GM12801 (cell line): ENCODE measurements around the gene ASAP2.

Experiments
- TF ChIP-seq, protein P1 (sequence below): IDR thresholded peaks from one replicate; pipeline ENCODE4 v1.5.1; 2011; ENCODE audit warnings: control low read depth; ENCODE audit not compliant: insufficient read length; ENCODE audit errors: extremely low read depth

The ASAP2 gene

DNA sequence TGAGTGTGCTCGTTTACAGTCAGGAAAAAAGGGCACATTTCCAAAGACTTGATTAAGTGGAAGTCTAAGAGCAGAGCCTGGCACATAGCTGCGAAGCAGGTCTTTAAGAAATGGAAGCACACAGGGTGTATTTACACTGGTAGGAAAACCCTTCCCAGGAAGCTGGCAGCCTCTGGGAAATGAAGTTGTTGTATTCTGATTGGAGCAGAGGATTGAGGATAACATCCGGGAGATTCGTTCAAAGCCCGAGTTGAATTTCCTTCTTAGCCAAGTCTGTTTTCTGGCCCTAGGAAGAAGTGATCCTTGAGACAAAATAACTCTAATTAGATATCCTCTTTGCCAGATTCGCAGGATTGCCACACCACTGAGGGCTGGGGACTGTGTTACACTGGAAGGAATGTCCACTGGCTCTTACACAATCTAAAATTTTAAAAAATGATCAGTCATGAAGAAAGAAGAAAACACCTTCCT lies 140.8 kb downstream of the ASAP2 start:
- TF ChIP-seq, protein P1, sequence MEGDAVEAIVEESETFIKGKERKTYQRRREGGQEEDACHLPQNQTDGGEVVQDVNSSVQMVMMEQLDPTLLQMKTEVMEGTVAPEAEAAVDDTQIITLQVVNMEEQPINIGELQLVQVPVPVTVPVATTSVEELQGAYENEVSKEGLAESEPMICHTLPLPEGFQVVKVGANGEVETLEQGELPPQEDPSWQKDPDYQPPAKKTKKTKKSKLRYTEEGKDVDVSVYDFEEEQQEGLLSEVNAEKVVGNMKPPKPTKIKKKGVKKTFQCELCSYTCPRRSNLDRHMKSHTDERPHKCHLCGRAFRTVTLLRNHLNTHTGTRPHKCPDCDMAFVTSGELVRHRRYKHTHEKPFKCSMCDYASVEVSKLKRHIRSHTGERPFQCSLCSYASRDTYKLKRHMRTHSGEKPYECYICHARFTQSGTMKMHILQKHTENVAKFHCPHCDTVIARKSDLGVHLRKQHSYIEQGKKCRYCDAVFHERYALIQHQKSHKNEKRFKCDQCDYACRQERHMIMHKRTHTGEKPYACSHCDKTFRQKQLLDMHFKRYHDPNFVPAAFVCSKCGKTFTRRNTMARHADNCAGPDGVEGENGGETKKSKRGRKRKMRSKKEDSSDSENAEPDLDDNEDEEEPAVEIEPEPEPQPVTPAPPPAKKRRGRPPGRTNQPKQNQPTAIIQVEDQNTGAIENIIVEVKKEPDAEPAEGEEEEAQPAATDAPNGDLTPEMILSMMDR: no peak

DNA sequence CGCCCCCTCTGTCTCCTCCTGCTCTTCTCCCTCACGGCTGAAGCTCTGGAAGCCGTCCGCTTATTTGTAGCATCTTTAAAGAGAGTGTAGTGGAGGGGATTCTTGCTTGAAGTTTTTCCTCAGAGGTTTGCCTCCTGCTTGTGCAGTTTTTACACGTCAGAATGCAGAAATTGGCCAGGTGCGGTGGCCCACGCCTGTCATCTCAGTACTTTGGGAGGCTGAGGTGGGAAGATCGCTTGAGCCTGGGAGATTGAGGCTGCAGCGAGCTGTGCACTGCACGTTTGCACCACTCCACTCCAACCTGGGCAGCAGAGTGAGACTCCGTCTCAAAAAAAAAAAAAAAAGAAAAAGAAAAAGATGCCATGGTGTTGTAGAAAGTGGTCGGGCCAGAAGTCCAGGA lies 147.7 kb downstream of the ASAP2 start:
- TF ChIP-seq, protein P1: no peak

DNA sequence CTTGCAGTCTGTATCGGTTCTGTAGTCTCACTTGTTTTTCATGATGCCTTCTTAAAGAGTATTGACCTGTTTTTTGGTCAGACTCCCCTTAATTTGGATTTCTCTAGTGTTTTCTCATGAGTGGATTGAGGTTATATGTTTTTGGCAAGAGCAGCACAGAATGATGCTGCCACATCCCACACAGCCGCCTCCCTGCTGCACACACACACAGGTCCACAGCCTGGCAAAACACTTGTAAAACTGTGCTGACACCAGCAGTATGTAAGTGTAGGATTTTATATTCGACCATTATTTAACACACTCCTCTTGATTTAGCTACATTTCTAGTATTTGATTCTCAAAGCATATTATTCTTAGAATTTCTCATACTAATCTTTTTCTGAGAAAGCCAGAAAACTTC lies 148.7 kb downstream of the ASAP2 start:
- TF ChIP-seq, protein P1: no peak

DNA sequence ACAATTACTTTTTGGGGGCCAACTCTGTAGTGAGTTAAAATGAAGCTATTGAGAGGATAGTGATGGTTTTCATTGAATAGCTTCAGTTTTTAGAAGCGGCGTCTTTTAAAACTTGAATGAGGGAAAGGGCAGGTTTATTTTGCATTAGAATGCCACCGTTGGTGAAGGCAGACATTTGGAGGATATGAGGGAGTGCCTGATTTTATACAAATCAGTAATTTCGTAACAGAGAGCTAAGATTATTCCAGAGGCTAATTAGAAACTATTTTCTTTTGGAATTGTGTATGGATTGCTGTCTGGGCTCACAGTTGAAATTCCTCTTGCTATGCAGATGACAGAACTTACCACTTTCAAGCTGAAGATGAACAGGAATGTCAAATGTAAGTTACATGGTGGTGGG lies 149.1 kb downstream of the ASAP2 start:
- TF ChIP-seq, protein P1: no peak

DNA sequence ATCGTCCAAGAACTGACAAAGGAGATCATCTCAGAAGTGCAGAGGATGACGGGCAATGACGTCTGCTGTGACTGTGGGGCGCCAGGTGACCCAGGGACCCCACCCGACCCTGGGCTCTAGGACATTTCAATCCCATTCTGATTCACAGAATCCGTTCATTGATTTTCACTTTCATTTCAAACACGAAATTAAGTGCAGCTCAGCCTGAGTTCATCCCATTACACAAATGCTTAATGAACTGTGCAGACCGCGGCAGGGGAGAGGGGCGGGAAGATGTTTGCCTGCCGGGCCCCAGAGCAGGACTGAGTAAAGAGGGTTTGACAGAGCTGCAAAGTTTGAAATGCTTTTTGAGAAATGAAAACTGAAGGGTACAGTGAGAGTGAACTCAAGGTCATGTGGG lies 149.6 kb downstream of the ASAP2 start:
- TF ChIP-seq, protein P1: no peak

DNA sequence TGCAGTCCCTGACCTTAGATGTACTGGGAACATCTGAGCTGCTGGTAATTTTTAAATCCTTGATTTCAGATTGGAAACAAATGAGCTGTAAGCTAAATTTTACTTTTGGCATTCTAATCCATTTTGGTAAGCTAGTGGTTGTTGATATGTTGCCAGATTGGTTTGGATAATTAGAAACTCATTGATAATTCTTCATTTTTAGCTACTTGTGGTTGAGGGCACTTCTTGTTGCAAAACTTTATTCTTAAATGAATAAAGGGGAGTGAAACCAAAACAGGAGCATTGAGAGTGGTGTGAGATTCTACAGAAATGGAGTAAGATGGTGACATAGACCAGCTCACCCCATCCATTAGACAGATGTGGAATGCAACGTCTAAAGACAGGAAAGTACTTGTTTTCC lies 152.2 kb downstream of the ASAP2 start:
- TF ChIP-seq, protein P1: no peak

DNA sequence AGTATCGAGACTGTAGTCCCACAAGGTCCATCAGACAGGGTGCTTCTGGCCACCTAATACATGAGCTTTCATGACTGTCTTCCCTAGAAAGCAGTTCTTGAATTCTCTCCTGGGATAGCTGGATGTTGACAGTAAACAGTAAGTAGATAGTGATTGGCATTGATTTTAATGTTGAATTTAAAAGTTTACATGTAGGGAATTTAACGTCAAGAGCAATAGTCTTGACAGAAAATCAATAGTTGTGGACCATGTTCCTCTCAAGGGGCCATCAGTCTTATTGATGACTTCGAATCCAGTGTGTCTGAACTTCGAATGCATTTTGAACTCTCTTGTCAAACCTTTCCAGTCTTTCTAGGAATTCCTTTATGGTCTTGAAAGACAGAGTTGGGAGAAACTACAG lies 152.9 kb downstream of the ASAP2 start:
- TF ChIP-seq, protein P1: no peak

DNA sequence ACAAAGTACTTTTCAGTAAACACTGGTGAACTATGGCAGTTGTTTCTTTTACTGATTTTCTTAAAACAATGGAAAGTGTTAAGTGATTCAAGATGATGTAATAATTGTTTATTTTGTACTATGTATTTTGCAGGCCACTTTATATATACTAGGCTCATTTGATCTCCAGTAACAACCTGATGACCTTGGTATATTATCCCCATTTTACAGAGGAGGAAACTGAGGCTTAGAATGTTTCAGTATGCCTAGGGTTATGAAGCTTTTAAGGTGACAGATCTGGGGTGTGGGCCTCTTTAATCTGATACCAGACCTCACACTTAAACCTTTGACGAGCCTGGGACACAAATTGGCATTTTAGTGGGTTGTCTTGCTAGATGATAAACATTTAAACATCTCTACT lies 153.5 kb downstream of the ASAP2 start:
- TF ChIP-seq, protein P1: no peak
